ENCODE results near the gene CADPS2.

The CADPS2 gene

DNA sequence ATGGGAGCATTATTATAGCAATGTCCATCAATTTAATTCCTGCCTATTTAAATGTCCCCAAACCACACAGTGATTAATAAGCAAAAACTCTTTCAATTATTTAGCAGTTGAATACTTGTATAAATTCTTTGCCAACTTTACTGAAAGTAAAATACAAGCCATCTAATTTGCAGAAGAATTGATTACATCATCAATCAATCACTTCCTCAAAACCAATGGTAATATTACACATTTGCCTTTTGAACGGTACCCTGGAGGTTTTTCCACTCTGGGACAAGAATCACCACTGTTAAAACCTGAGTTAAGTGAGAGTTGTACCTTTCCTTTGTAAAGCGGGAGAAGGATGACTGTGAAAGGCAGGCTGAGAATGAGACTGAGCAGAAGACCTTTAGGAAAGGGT lies 280.3 kb downstream of the CADPS2 start:
- Histone ChIP-seq H2AFZ (ENCODE audit: low read length) (no peak overlapping the region), H3K4me1 (ENCODE audit: low read length) (no peaks in the 10 kb centered on the region), H3F3A (ENCODE audit: insufficient read depth, low read length) (no peaks in the 10 kb centered on the region), H3K4me2 (ENCODE audit: low read depth, low read length) (no peak overlapping the region), H4K20me1 (ENCODE audit: insufficient read depth, low read length) (no peaks in the 10 kb centered on the region), H3K9me2 (replicated peaks; ENCODE audit: insufficient read depth, low read length) (no peaks in the 10 kb centered on the region), H3K4me3 (ENCODE audit: low read length) (no peak overlapping the region), H3K27me3 (replicated peaks; ENCODE audit: insufficient read depth, low read length) (no peaks in the 10 kb centered on the region), H3K36me3 (replicated peaks; ENCODE audit: insufficient read depth, low read length) (no peaks in the 10 kb centered on the region), H3K9me3 (replicated peaks; ENCODE audit: insufficient read depth, low read length) (no peaks in the 10 kb centered on the region), H3K9ac (ENCODE audit: low read length) (no peak overlapping the region), H3K79me2 (ENCODE audit: low read length) (no peaks in the 10 kb centered on the region), H3K27ac (ENCODE audit: low read length) (no peak overlapping the region)
- no peak for DNase-seq
- TF ChIP-seq EZH2phosphoT487 (IDR thresholded peaks at IDR 0.05; ENCODE audit: low read length), result no peak
- TF ChIP-seq, protein P1, sequence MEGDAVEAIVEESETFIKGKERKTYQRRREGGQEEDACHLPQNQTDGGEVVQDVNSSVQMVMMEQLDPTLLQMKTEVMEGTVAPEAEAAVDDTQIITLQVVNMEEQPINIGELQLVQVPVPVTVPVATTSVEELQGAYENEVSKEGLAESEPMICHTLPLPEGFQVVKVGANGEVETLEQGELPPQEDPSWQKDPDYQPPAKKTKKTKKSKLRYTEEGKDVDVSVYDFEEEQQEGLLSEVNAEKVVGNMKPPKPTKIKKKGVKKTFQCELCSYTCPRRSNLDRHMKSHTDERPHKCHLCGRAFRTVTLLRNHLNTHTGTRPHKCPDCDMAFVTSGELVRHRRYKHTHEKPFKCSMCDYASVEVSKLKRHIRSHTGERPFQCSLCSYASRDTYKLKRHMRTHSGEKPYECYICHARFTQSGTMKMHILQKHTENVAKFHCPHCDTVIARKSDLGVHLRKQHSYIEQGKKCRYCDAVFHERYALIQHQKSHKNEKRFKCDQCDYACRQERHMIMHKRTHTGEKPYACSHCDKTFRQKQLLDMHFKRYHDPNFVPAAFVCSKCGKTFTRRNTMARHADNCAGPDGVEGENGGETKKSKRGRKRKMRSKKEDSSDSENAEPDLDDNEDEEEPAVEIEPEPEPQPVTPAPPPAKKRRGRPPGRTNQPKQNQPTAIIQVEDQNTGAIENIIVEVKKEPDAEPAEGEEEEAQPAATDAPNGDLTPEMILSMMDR (IDR thresholded peaks at IDR 0.05; ENCODE audit: low read length), result no peak
- TF ChIP-seq EZH2 (optimal IDR thresholded peaks at IDR 0.05; ENCODE audit: low read depth, low read length), result no peak

DNA sequence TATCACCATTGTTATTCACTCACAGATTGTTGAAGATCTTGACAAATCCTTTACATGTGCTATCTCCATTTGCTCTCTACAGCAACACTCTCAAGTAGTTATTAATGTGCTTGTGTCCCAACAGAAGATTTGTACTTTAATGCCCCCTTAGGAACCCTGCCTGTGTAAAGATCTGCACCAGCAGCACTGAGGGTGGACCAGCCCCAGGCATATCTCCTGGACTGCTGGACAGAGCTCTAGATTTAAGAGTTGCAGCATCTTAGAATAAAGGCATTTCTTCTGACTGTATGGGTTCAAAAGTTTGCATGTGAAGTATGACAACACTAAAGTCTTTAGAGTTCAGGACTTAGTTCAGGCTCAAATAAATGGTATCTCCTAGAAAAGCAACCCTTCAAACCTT lies 282.0 kb downstream of the CADPS2 start:
- no peaks in the 10 kb centered on the region for H4K20me1 ChIP-seq (ENCODE audit: insufficient read depth, low read length)
- H3K9me2 ChIP-seq (replicated peaks; ENCODE audit: insufficient read depth, low read length), result no peaks in the 10 kb centered on the region
- no peak overlapping the region for H3K27ac ChIP-seq (ENCODE audit: low read length)
- no peak overlapping the region for H2AFZ ChIP-seq (ENCODE audit: low read length)
- H3K9ac ChIP-seq (ENCODE audit: low read length), result no peak overlapping the region
- no peaks in the 10 kb centered on the region for H3K9me3 ChIP-seq (replicated peaks; ENCODE audit: insufficient read depth, low read length)
- no peaks in the 10 kb centered on the region for H3F3A ChIP-seq (ENCODE audit: insufficient read depth, low read length)
- no peak for DNase-seq
- no peak overlapping the region for H3K4me2 ChIP-seq (ENCODE audit: low read depth, low read length)
- H3K27me3 ChIP-seq (replicated peaks; ENCODE audit: insufficient read depth, low read length), result no peaks in the 10 kb centered on the region
- H3K4me3 ChIP-seq (ENCODE audit: low read length), result no peak overlapping the region
- H3K79me2 ChIP-seq (ENCODE audit: low read length), result no peaks in the 10 kb centered on the region
- no peaks in the 10 kb centered on the region for H3K4me1 ChIP-seq (ENCODE audit: low read length)
- TF ChIP-seq, protein P1 (IDR thresholded peaks at IDR 0.05; ENCODE audit: low read length), result no peak
- TF ChIP-seq EZH2phosphoT487 (IDR thresholded peaks at IDR 0.05; ENCODE audit: low read length), result no peak
- H3K36me3 ChIP-seq (replicated peaks; ENCODE audit: insufficient read depth, low read length), result no peaks in the 10 kb centered on the region

DNA sequence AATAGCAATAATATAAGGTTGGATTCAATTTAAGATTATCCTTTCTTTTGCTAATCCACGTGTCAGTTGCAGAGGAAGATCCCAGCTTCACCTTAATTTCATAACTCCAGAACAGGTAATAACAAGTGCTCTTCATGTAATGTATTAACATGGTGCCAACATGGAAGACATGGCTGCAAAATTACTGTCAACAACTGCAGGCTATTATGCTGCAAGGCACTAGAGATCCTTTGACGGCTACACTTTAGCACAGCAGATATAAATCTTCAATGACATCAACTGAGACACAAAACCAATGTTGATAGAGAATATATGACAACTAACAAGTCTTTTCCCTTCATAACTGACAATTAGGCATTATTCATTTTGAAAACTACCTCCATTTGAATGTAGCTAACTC lies 283.5 kb downstream of the CADPS2 start:
- no peak overlapping the region for H3K27ac ChIP-seq (ENCODE audit: low read length)
- no peak for DNase-seq
- H4K20me1 ChIP-seq (ENCODE audit: insufficient read depth, low read length), result no peaks in the 10 kb centered on the region
- H2AFZ ChIP-seq (ENCODE audit: low read length), result no peak overlapping the region
- H3K4me1 ChIP-seq (ENCODE audit: low read length), result no peaks in the 10 kb centered on the region
- H3K27me3 ChIP-seq (replicated peaks; ENCODE audit: insufficient read depth, low read length), result no peaks in the 10 kb centered on the region
- H3K79me2 ChIP-seq (ENCODE audit: low read length), result no peaks in the 10 kb centered on the region
- no peaks in the 10 kb centered on the region for H3F3A ChIP-seq (ENCODE audit: insufficient read depth, low read length)
- no peaks in the 10 kb centered on the region for H3K36me3 ChIP-seq (replicated peaks; ENCODE audit: insufficient read depth, low read length)
- no peak overlapping the region for H3K4me2 ChIP-seq (ENCODE audit: low read depth, low read length)
- no peaks in the 10 kb centered on the region for H3K9me2 ChIP-seq (replicated peaks; ENCODE audit: insufficient read depth, low read length)
- no peak overlapping the region for H3K4me3 ChIP-seq (ENCODE audit: low read length)
- H3K9ac ChIP-seq (ENCODE audit: low read length), result no peak overlapping the region
- no peaks in the 10 kb centered on the region for H3K9me3 ChIP-seq (replicated peaks; ENCODE audit: insufficient read depth, low read length)
- TF ChIP-seq EZH2 (optimal IDR thresholded peaks at IDR 0.05; ENCODE audit: low read depth, low read length) (no peak), EZH2phosphoT487 (IDR thresholded peaks at IDR 0.05; ENCODE audit: low read length) (no peak)
- TF ChIP-seq, protein P1 (IDR thresholded peaks at IDR 0.05; ENCODE audit: low read length), result no peak

Data from MM.1S (cell line).